Retina (tissue), 1 donor: ENCODE data around the gene TPRKB.
"Not testable (repeated sequence)": the region's sequence is repeated elsewhere in the genome, so short reads cannot be mapped to it uniquely, and the experiment has no call there.

Source experiments
- DNase-seq: peaks from one replicate; pipeline ENCODE4 v3.0.0-alpha.2; 2016

TPRKB gene

DNA sequence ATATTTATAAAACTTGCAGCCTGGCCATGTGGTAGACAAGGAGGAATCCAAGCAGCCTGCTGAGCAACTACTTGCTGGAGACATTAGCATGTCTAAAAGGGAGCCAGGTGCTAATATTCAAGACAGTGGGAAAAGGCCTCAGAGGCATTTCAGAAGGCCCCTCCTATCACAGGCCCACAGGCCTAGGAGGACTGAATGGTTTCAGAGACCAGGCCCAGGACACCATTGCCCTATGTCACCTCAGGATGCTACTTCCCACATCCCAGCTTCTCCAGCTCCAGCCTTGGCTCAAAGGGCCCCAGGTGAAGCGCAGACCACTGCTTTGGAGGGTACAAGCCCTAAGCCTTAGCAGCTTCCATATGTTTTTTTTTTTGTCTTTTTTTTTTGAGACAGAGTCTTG, 39.0 kb downstream of the TPRKB start:
- DNase-seq = no peak

- DNase-seq = no peak
Measured at GRCh38 chr2:73697606-73698005, 39.5 kb downstream of the TPRKB start.

- DNase-seq = not testable (repeated sequence)
Measured at GRCh38 chr2:73696985-73697384, 40.2 kb downstream of the TPRKB start.

- DNase-seq = not testable (repeated sequence)
Measured at GRCh38 chr2:73696521-73696920, 40.6 kb downstream of the TPRKB start.

- DNase-seq = peak; percentile 31
Measured at GRCh38 chr2:73690372-73691088, 46.6 kb downstream of the TPRKB start.

DNA sequence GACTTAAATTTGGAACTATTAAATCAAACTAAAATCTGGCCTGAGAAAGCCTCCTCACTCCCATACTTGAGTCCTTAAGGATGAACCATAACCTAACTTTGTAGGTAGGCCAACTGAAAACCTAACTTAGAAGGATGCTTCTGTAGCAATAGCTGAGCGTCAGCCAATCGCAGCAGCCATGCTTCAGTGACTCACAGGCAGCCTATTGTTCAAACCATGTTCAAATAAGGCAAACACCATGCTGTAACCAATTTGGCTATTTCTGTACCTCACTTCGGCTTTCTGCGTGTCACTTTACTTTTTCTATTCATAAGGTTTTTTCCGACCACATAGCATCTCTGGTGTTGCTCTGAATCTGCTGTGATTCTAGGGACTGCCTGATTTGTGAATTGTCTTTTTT, 48.7 kb downstream of the TPRKB start:
- DNase-seq = not testable (repeated sequence)

DNA sequence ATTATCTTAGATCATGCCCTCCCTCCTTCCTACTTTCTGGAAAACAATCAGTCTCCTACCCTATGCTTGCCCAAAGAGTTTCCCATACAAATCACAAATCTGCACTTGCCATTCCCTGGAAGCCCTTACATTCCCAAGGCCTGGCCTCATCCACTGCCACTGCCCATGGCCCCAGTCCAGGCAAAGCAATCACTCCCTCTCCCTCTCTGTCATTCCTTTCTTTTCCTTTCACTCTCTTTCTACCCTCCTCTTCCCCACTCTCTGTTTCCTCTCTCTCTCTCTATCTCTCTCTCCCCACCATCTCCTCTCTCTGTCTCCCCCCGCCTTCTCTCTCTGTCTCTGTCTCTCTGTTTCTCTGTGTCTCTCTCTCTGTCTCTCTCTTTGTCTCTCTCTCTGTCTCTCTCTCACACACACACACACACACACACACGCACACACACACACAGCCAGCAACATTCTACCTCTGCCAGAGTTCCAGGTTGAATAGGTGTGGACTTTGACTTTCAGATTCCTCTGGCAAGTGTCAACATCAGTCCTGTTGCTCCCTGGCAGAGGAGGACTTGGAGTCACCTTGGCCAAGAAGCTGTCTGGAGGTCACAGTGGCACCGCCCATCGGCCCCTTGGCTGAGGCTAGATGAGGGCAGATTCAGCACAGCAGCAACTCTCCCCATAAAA, 51.2 kb downstream of the TPRKB start:
- no peak for DNase-seq

DNA sequence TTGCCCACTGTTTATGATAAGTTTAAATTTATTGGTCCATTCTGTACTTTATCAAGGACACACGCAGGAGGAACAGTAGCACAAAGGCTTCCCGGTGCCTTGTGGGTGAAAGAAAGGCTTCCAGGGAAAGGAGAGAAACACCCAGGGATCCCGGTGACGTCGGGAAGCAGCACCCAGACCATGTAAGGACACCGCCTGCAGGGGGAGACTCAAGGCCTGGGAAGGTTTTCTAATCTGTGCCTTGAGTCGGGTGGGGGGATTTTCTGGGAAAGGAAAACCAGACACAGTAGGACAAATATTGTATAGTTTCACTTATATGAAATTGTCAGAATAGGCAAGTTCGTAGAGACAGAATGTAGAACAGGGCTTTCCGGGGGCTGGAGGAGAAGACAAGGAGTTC, 52.2 kb downstream of the TPRKB start:
- DNase-seq = not testable (repeated sequence)

DNA sequence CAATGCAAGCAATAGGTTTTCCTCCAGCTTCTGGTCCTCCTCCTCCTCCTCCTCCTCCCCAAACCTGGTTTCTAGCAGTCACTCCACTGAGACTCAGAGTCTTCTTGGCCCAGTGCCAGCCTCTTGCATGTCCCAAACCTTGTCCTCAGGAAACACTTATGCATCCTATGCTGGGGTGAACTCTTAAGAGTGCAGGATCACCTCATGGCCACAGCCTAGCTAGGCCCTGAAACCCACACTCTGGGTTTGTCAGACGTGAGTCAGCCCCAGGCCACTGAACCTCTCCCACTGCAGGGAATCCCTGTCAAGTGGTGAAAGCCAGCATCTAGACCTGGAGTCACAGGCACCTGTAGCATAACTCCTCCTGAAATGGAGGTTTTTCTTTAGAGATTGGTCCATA, 52.8 kb downstream of the TPRKB start:
- not testable (repeated sequence) for DNase-seq

GRCh38 chr2:73679951-73680571, 57.1 kb downstream of the TPRKB start:
- peak; percentile 19 for DNase-seq
